Neutrophil (primary cell): Measurements from ENCODE around the gene CCDC54.

Source experiments
- H3K27ac ChIP-seq: fragments of 200-600 bp; sonication (generic); 2 replicates; pipeline ENCODE4 v1.5.1; 2016; ENCODE audit warnings: mild to moderate bottlenecking, moderate library complexity
- H3K27me3 ChIP-seq: fragments of 200-600 bp; sonication (generic); 2 replicates; pipeline ENCODE4 v1.6.0; 2016; ENCODE audit warnings: mild to moderate bottlenecking
- H3K36me3 ChIP-seq: fragments of 200-600 bp; sonication (generic); 2 replicates; pipeline ENCODE4 v1.5.1; 2017
- H3K4me1 ChIP-seq, 2 experiments: fragments of 200-600 bp in 1 of 2; sonication (generic) in 1 of 2; 1 replicate in 1 of 2; 2 replicates in 1 of 2; pipeline versions ENCODE4 v1.5.1 to v1.6.1; 2013 to 2016; ENCODE audit warnings: low read depth in 1 of 2, low read length in 1 of 2, mild to moderate bottlenecking in 1 of 2, moderate library complexity in 1 of 2; ENCODE audit not compliant: control insufficient read depth in 1 of 2, insufficient read depth in 1 of 2
- H3K4me3 ChIP-seq, 2 experiments: fragments of 200-600 bp in 1 of 2; sonication (generic) in 1 of 2; 1 replicate in 1 of 2; 2 replicates in 1 of 2; pipeline ENCODE4 v1.5.1; 2013 to 2016; ENCODE audit warnings: low read depth in 1 of 2, low read length in 1 of 2, mild to moderate bottlenecking in 1 of 2, moderate library complexity in 1 of 2
- H3K9me3 ChIP-seq: fragments of 200-600 bp; sonication (generic); 2 replicates; pipeline ENCODE4 v1.5.1; 2016
- TF ChIP-seq, protein P1 (sequence below): fragments of 200-600 bp; sonication (generic); IDR thresholded peaks from 2 replicates; pipeline ENCODE4 v1.5.1; 2016; ENCODE audit warnings: antibody characterized with exemption

CCDC54 gene

GRCh38 chr3:107426223-107426622 lies 49.0 kb downstream of the CCDC54 start:
- Histone ChIP-seq H3K36me3 (no peaks in the 10 kb centered on the region), H3K27ac (no peak overlapping the region), H3K4me3 (no peak overlapping the region), H3K27me3 (peaks cover 47% of the 10 kb centered on the region), H3K4me1 (peaks cover 15 to 17% of the 10 kb centered on the region in 2 experiments), H3K9me3 (no peaks in the 10 kb centered on the region)
- TF ChIP-seq, protein P1, sequence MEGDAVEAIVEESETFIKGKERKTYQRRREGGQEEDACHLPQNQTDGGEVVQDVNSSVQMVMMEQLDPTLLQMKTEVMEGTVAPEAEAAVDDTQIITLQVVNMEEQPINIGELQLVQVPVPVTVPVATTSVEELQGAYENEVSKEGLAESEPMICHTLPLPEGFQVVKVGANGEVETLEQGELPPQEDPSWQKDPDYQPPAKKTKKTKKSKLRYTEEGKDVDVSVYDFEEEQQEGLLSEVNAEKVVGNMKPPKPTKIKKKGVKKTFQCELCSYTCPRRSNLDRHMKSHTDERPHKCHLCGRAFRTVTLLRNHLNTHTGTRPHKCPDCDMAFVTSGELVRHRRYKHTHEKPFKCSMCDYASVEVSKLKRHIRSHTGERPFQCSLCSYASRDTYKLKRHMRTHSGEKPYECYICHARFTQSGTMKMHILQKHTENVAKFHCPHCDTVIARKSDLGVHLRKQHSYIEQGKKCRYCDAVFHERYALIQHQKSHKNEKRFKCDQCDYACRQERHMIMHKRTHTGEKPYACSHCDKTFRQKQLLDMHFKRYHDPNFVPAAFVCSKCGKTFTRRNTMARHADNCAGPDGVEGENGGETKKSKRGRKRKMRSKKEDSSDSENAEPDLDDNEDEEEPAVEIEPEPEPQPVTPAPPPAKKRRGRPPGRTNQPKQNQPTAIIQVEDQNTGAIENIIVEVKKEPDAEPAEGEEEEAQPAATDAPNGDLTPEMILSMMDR: no peak
